PC-9 (cell line): ENCODE results near the gene CYB561. TPM values are rescaled to one million over a fixed set of nuclear protein-coding genes. Genes with fewer than 3 reads are reported as not detected.
"Not testable (repeated sequence)": the region's sequence is repeated elsewhere in the genome, so short reads cannot be mapped to it uniquely, and the experiment has no call there.

Source experiments
- BruUV-seq: library from RNA; stranded (reverse); fragments of 400-500 nt; replicated peaks from 2 replicates; lab custom pipeline; 2021; lab: Mats Ljungman, UMichigan
- CTCF ChIA-PET: fragments of 300-600 bp; sonication (Branson Sonifier 250); formaldehyde crosslinking; loops from one replicate; lab custom pipeline; 2022; ENCODE audit warnings: antibody characterized with exemption; lab: Charles Lee
- POLR2A ChIA-PET: fragments of 300-600 bp; sonication (Branson Sonifier 250); formaldehyde crosslinking; loops from one replicate; lab custom pipeline; 2022; ENCODE audit warnings: antibody characterized with exemption; ENCODE audit not compliant: unreplicated experiment; lab: Charles Lee
- DNase-seq, 2 experiments: peaks; one replicate each; pipeline versions ENCODE4 v3.0.0 to v3.0.0-alpha.2; 2015 to 2022; ENCODE audit warnings: mixed read lengths in 1 of 2
- H2AFZ ChIP-seq: fragments of 200-600 bp; sonication (generic); 2 replicates; pipeline ENCODE4 v1.8.1; 2017; ENCODE audit warnings: antibody characterized with exemption
- H3F3A ChIP-seq: fragments of 200-600 bp; sonication (generic); 2 replicates; pipeline ENCODE4 v1.8.1; 2017; ENCODE audit warnings: antibody characterized with exemption, mild to moderate bottlenecking, low read depth; ENCODE audit not compliant: insufficient read depth
- H3K27ac ChIP-seq: fragments of 200-600 bp; sonication (generic); 2 replicates; pipeline ENCODE4 v1.6.1; 2016; ENCODE audit warnings: mixed run types
- H3K27me3 ChIP-seq: fragments of 200-600 bp; sonication (generic); 2 replicates; pipeline ENCODE4 v1.6.1; 2016; ENCODE audit warnings: low read depth, mixed run types; ENCODE audit not compliant: insufficient read depth
- H3K36me3 ChIP-seq: fragments of 200-600 bp; sonication (generic); 2 replicates; pipeline ENCODE4 v1.6.1; 2016; ENCODE audit warnings: low read depth, mixed run types
- H3K4me1 ChIP-seq: fragments of 200-600 bp; sonication (generic); replicated peaks from 2 replicates; pipeline ENCODE4 v1.6.1; 2016; ENCODE audit warnings: mixed run types; ENCODE audit not compliant: insufficient read depth
- H3K4me2 ChIP-seq: fragments of 200-600 bp; sonication (generic); 2 replicates; pipeline ENCODE4 v1.6.1; 2017; ENCODE audit warnings: mixed run types
- H3K4me3 ChIP-seq: fragments of 200-600 bp; sonication (generic); 2 replicates; pipeline ENCODE4 v1.6.1; 2016; ENCODE audit warnings: mixed run types
- H3K79me2 ChIP-seq: fragments of 200-600 bp; sonication (generic); 2 replicates; pipeline ENCODE4 v1.6.1; 2017; ENCODE audit warnings: low read depth, mixed run types
- H3K9me2 ChIP-seq: fragments of 200-600 bp; sonication (generic); 2 replicates; pipeline ENCODE4 v1.8.1; 2017; ENCODE audit warnings: mild to moderate bottlenecking; ENCODE audit not compliant: insufficient read depth
- H3K9me3 ChIP-seq: fragments of 200-600 bp; sonication (generic); 2 replicates; pipeline ENCODE4 v1.8.1; 2016; ENCODE audit warnings: low read depth; ENCODE audit not compliant: insufficient read depth
- H4K20me1 ChIP-seq: fragments of 200-600 bp; sonication (generic); 2 replicates; pipeline ENCODE4 v1.8.1; 2017; ENCODE audit not compliant: insufficient read depth
- EZH2 ChIP-seq: fragments of 200-600 bp; sonication (generic); IDR thresholded peaks from 2 replicates; pipeline ENCODE4 v1.8.0; 2017; ENCODE audit warnings: antibody characterized with exemption, low read depth
- intact Hi-C: fragments of 100-400 bp; cut with micrococcal nuclease; formaldehyde crosslinking; loops from one replicate; pipeline ENCODE4 v1.10.0; 2022; ENCODE audit not compliant: unreplicated experiment
- total RNA-seq: library from RNA; stranded (reverse); gene quantifications from 2 replicates; pipeline ENCODE4 v1.2.3, GENCODE V29; 2021
- TF ChIP-seq, protein P1 (sequence below): fragments of 200-600 bp; sonication (generic); conservative IDR thresholded peaks from 2 replicates; pipeline ENCODE4 v1.6.1; 2017; ENCODE audit warnings: mixed run types, antibody characterized with exemption, mild to moderate bottlenecking, moderate library complexity

The CYB561 gene
- total RNA-seq, 1 experiment from 2014 or later, result 71.6 TPM

DNA sequence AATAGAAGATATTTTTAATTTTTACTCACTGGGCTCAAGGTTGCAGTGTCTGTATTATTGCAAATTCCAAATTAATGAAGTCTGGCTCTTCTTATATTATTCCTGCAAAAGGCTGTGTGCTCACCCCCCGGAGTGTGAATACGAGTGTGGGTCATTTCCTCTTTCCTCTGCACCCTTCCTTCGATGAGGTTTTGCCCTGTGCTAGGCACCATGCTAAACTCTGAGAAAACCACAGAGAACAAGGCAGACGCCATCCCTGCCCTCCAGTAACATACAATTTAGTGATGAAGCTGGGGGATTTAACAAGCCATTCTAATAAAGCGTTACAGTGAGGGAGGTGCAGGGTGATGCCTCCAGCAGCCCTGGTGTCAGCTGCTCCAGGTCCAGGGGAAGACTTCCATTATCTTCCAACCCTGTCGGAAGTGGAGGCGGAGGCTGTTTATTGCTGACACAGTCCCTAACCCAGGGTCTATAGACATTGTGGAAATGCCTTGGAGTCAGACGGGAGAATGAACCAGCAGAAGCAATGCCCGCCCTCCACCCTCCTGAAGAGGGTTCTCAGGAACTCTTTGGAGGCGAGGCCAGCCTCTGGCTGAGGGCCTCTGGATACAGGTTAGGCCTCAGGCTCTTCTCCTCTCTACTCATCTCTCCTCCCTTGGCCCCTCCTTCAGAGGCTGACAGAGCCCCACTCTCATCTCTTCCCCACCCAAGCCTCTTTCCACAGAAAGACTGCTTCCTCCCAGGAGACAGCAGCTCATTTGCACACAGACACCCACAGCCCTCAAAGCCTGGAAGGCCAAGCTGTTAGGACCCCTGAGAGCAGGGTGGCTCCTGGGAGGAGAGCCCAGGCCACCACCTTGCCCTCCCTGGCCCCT lies 28.7 kb upstream of the CYB561 start:
- Histone ChIP-seq H3K36me3 (no peaks in the 10 kb centered on the region), H3K27me3 (peaks cover 24% of the 10 kb centered on the region), H4K20me1 (no peaks in the 10 kb centered on the region), H3K9me3 (no peaks in the 10 kb centered on the region), H3K4me2 (no peak overlapping the region), H2AFZ (no peak overlapping the region), H3K4me1 (peaks cover 5% of the 10 kb centered on the region), H3K4me3 (no peak overlapping the region), H3K27ac (no peak overlapping the region), H3F3A (peaks cover 6% of the 10 kb centered on the region; the same call in 1 of the 2 replicates), H3K79me2 (no peaks in the 10 kb centered on the region), H3K9me2 (no peaks in the 10 kb centered on the region; the same call in 1 of the 2 replicates)
- BruUV-seq, result no TSS peak
- no peak for DNase-seq
- ChIA-PET POLR2A (no interaction called here), CTCF (interaction anchor here (0.6 kb wide), 1 partner anchor 108 kb away, joined by 3 read pairs; no protein-coding TSS in a partner anchor)
- intact Hi-C loops, result loop anchor here (5.0 kb wide), 1 partner anchor 803 kb away; no protein-coding TSS in a partner anchor
- TF ChIP-seq, protein P1, sequence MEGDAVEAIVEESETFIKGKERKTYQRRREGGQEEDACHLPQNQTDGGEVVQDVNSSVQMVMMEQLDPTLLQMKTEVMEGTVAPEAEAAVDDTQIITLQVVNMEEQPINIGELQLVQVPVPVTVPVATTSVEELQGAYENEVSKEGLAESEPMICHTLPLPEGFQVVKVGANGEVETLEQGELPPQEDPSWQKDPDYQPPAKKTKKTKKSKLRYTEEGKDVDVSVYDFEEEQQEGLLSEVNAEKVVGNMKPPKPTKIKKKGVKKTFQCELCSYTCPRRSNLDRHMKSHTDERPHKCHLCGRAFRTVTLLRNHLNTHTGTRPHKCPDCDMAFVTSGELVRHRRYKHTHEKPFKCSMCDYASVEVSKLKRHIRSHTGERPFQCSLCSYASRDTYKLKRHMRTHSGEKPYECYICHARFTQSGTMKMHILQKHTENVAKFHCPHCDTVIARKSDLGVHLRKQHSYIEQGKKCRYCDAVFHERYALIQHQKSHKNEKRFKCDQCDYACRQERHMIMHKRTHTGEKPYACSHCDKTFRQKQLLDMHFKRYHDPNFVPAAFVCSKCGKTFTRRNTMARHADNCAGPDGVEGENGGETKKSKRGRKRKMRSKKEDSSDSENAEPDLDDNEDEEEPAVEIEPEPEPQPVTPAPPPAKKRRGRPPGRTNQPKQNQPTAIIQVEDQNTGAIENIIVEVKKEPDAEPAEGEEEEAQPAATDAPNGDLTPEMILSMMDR, result no peak
- no peak for TF ChIP-seq EZH2

DNA sequence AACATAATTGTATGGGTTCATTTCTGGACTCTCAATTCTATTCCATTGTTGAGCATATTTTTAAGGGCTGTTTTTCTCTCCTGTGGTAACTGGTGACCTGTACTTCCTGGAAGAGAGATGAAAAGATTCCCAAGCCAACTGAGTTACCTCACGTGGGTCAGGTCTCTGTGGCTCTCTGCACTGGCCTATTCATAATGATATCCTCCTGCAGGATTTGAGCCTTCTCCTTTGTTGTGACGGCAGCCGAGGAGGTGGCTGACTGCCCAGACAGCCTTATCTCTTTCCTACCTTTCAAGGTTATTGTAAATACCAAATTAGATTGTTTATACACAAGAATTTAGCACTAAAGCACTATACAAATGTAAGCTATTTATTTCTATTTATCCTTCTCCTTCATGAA lies 28.1 kb upstream of the CYB561 start:
- no peaks in the 10 kb centered on the region for H3K36me3 ChIP-seq
- no peak overlapping the region for H3K4me3 ChIP-seq
- H3K4me1 ChIP-seq, result peaks cover 5% of the 10 kb centered on the region
- H3K79me2 ChIP-seq, result no peaks in the 10 kb centered on the region
- no peak overlapping the region for H3K27ac ChIP-seq
- intact Hi-C loops, result no loop called here
- ChIA-PET CTCF (no interaction called here), POLR2A (no interaction called here)
- H3F3A ChIP-seq, result peaks cover 6% of the 10 kb centered on the region; the same call in 1 of the 2 replicates
- peak in 1 of 2 experiments; percentile 33 for DNase-seq
- H2AFZ ChIP-seq, result no peak overlapping the region
- H3K9me3 ChIP-seq, result no peaks in the 10 kb centered on the region
- H3K27me3 ChIP-seq, result peaks cover 24% of the 10 kb centered on the region
- BruUV-seq, result no TSS peak
- no peak for TF ChIP-seq EZH2
- TF ChIP-seq, protein P1, result no peak
- H4K20me1 ChIP-seq, result no peaks in the 10 kb centered on the region
- H3K9me2 ChIP-seq, result no peaks in the 10 kb centered on the region; the same call in 1 of the 2 replicates
- no peak overlapping the region for H3K4me2 ChIP-seq

DNA sequence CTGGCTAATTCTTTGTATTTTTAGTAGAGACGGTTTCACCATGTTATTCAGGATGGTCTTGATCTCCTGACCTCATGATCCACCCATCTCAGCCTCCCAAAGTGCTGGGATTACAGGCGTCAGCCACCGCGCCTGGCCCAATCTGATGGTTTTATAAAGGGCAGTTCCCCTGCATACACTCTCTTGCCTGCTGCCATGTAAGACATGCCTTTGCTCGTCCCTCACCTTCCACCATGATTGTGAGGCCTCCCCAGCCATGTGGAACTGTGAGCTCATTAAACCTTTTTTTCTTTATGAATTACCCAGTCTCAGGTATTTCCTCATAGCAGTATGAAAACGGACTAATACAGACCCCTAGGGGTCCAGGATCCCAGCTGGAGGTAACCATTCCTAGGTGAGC lies 22.0 kb upstream of the CYB561 start:
- POLR2A ChIA-PET, H3F3A ChIP-seq: not testable (repeated sequence)

More for the DNA sequence above, 22.0 kb upstream of the CYB561 start:
- H2AFZ ChIP-seq, DNase-seq, H3K4me3 ChIP-seq, H3K27ac ChIP-seq, CTCF ChIA-PET, H3K9me2 ChIP-seq, H3K36me3 ChIP-seq, intact Hi-C loops, H3K79me2 ChIP-seq, H3K9me3 ChIP-seq, H3K4me1 ChIP-seq, BruUV-seq, H4K20me1 ChIP-seq, H3K27me3 ChIP-seq, H3K4me2 ChIP-seq: not testable (repeated sequence)
